ENCODE results near the gene SLC25A29.
"Not testable (repeated sequence)": the region's sequence is repeated elsewhere in the genome, so short reads cannot be mapped to it uniquely, and the experiment has no call there.

The SLC25A29 gene

DNA sequence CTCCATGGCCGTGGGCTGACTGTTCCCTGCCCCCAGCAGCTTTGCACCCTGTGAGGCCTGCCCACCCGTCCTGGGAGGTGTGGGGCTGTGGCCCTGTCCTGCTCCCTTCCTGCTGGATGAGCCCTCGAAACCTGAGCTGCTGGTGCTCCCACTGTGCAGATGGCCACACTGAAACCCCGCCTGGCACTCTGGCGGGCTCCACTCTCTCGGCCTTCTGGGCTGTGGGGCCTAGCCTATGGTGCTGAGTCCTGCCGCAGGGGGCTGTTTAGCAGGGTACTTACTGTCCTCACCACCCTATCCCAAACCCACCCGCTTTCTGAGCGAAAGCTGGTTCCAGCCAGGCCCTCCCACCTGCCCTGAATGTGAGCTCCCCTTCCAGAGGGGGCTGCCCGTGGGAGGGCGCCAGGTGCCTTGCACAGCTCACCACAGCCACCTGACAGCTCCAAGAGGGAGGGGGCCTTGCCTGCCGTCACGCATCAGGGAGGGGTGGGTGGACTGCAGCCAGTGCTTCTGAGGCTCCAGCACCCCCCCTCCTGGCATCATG lies 24.2 kb upstream of the SLC25A29 start:
- DNase-seq (ENCODE audit: low read depth): no peak

DNA sequence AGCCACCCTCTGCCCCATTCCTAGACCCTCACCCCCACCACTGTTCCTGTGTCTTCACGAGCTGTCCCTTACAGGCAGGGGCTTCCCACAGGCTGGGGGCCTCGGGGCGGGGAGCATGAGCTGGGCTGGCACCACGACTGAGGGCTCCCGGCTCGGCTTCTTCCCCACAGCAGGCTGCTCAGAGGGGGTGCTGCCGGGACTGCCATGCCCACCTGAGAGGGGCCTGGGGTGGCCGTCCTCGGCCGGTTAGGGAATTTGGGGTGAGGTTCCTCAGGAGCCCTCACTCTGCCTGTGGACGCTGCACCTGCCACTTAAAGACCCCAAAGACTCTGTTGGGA lies 23.7 kb upstream of the SLC25A29 start:
- DNase-seq (ENCODE audit: low read depth): no peak

DNA sequence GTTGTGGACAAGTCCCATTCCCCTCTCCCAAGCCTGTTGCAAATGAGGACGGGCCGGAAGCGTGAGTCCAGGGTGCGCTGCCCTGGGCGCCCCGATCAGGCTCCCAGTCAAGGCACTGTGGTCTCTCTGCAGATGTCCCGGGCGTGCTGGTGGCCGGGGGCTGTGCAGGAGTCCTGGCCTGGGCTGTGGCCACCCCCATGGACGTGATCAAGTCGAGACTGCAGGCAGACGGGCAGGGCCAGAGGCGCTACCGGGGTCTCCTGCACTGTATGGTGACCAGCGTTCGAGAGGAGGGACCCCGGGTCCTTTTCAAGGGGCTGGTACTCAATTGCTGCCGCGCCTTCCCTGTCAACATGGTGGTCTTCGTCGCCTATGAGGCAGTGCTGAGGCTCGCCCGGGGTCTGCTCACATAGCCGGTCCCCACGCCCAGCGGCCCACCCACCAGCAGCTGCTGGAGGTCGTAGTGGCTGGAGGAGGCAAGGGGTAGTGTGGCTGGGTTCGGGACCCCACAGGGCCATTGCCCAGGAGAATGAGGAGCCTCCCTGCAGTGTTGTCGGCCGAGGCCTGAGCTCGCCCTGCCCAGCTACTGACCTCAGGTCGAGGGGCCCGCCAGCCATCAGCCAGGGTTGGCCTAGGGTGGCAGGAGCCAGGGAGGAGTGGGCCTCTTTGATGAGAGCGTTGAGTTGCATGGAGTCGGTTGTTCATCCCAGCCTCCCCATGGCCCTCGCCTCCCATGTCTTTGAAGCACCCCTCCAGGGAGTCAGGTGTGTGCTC lies 23.2 kb upstream of the SLC25A29 start:
- no peak for DNase-seq (ENCODE audit: low read depth)

DNA sequence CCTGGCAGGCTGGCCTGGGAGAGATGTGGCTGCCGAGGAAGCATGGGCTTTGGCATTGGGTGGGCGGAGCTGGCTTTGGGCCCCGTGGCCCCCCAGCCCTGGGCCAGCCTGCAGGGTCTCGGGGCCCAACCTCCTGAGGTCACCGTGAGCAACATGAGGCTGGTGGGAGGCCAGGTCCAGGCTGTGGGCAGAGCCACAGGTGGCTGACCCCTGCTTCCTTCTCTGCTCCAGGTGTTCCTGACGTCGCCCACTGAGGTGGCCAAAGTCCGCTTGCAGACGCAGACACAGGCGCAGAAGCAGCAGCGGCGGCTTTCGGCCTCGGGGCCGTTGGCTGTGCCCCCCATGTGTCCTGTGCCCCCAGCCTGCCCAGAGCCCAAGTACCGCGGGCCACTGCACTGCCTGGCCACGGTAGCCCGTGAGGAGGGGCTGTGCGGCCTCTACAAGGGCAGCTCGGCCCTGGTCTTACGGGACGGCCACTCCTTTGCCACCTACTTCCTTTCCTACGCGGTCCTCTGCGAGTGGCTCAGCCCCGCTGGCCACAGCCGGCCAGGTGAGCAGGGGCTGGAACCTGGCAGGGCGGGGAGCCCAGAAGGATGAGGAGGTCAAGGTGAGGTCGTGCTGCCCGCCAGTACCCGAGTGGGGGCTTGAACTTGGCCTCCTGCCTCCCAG lies 22.4 kb upstream of the SLC25A29 start:
- no peak for DNase-seq (ENCODE audit: low read depth)

DNA sequence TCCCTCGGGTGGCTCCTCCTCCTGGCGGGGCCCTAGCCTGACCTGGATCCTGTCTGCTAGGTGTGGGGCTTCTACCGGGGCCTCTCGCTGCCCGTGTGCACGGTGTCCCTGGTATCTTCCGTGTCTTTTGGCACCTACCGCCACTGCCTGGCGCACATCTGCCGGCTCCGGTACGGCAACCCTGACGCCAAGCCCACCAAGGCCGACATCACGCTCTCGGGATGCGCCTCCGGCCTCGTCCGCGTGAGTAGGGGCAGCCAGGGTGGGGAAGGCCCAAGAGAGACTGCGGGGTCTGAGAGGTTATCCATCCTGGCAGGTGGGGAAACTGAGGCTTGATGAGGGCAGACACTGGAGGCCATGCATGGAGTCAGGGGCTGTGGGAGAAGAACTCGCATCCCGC lies 20.9 kb upstream of the SLC25A29 start:
- no peak for DNase-seq (ENCODE audit: low read depth)

DNA sequence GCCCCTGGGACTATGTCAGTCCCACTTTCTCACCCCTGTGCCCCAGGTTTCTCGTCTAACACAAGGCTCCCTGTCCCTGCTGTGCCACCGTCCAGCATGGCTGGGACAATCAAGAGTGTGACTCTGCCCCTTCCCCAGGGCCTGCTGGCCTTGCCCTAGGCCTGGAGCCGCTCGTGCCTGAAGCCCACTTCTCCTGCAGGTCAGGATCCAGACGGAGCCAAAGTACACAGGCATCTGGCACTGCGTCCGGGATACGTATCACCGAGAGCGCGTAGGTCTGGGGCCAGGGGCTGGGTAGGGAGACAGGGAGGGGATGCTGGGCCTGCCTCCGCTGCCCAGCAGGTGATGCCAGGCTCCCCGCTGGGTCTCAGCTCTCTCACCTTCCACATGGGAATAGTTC lies 19.7 kb upstream of the SLC25A29 start:
- DNase-seq (ENCODE audit: low read depth): no peak

DNA sequence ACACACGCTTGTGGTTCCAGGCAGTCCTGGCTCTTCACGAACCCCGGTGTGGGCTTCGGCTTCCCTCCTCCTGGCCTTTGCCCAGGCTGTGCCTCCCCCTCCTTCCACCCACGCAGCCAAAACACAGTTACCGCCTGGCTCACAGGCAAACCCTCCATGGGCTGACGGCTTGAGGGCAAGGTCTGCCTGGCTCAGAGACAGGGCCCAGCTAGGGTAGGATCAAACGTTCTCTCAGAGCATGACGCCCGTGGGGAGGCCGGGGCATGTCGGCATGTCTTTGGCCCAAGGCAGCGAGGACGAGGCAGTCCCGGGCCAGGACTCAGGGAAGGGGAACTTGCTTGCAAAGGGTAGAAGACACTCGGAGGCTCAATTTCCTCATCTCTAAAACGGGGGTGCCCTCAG lies 19.0 kb upstream of the SLC25A29 start:
- no peak for DNase-seq (ENCODE audit: low read depth)

DNA sequence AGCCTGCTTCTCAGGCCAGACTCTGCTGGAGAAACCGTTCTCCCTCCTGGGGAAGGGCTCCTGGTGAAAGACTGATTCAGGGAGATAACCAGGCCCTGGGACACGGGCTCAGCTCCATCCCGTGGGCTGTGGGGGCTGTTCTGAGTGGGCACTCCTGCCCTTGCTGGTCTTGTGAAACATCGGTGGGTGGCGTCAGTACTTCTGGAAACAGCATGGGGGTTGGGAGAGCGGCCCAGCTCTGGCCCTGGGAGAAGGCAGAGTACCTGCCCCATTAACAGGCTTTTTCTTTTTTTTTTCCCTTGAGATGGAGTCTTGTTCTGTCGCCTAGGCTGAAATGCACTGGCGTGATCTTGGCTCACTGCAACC lies 17.7 kb upstream of the SLC25A29 start:
- no peak for DNase-seq (ENCODE audit: low read depth)

DNA sequence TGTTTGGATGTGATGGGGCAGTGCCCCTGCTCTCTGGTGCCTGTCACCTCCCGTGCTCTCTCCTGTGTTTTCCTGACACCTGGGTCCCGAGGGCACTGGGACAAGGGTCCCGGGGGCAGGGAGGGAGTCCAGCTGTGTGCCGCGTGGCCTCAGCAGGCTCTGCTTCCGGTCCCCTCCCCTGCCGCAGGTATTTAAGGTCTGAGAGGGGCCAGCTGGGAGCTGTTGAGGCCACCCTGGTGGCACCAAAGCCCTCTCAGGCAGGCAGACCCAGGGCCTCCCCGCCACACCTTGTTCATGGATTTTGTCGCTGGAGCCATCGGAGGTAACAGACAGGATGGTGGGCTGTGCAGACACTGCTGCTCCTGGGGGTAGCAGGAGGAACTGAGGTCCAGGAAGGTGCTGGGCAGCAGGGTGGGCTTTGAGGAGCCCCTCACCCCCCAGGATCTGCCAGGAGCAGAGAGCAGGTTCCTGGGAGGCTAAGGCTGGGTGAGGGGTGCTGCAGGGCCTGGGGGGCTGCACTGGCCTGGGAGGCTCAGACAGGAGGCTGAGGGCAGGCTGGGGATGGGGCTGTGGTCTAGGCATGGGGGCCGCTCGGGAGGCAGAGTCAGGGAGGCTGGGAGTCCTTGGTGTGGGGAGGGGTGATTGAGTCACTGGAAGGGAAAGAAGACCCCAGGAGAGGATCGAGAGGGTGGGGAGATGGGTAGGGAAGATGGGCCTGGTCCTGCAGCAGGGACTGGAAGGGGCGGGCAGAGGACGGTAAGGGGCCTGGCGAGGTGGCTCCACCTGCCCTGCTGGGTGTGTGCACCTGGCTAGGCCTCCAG lies 17.1 kb upstream of the SLC25A29 start, which contains the start of gene SLC25A47:
Gene SLC25A47, plus strand, starts transcription at position 219 of the 821 bp plus-strand sequence. Its CDS starts 76 bp downstream, at position 295.
- DNase-seq (ENCODE audit: low read depth): no peak

DNA sequence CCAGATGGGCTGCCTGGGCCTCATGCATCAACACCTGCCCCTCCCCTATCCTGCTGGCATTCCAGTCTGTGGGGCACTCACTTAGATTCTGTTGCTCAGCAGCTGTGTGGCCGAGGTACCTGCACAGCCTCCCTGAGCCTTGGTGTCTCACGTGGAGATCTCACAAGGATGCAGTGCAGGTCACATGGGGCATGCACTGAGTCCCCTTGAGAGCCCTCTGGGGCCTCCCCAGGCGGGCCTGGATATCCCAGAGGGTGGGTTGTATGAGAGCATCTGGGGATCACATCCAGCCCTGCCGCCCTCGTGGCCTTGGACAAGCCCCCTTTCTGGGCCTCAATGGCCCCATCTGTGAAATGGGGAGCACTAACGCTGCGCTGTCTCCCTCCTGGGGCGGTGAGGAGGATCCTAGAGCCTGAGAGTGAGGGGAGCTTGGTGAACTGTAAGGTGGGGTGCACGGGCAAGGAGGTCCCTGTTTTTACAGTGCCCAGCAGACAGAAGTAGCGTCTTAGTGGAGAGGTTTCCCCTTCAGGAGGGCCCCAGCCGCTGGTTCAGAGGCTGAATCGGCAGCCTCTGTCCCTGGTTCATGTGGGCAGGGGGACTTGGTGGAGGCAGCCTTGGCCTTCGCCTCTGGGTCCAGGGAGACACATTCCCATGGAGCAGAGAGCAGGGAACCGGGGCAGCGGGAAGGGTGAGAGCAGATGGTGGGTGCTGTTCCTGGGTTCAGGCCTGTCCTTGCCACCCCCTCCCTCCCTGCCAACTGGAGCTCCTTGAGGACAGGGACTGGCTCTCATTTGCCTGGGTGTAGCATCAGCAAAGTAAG lies 16.1 kb upstream of the SLC25A29 start:
- no peak for DNase-seq (ENCODE audit: low read depth)

DNA sequence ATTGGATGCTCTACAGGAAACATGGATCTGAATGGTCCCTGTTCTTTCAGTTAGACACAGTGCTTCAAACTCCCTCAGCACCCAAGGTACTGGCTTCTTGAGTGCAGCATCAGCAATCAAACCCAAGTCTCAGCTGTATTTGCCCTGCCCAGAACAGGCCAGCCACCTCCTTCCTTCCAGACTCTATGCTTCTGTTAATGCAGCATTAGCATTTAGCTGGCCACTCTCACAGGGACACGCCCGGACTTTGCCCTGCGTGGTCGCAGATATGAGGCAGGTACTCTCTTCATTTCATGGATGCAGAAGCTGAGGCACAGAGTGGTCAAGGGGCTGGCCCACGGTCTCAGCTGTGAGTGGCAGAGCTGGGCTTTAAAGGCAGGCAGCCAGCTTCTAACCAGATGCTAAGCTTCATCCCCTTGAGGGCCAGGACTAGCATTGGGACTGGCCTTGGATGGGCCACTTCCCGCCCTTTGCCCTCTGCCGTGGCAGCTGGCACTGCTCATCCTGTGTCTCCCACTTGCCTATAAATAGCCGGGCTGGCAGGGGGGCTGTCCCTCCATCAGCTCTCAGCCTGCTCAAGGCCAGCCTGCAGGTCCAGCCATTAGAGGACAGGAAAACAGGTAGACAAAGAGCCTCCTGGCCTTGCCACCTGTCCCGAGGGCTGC lies 15.4 kb upstream of the SLC25A29 start:
- DNase-seq (ENCODE audit: low read depth): no peak

DNA sequence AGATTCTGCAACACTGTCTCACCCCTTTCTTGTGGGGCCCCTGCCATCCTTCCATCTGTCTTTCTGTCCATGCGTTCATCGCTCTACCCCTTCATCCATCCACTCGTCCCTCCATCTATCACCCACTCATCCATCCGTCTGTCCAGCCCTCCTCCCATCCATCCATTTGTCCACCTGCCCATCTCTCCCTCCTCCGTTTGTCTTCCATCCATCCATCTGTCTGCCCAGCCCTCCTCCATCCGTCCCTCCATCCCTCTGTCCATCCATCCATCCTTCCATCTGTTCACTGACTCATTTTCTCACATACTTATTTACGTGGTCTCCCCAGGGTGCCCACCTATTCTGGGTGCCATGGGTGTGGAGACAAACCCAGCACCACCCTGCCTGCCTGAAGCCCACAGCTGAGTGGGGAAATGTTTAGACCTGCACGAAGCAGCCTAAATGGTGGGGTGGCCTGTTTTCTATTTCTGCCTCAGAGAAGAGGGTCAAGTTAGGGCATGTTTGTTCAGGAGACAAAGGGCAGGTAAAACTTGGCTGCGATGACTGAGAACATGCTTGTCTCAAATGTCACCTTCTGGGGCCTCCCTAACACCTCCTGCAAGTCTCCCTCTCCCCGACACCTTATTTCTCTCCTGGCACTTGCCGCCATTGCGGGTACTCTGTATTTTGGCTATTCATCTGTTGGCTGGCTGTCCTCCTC lies 14.1 kb upstream of the SLC25A29 start:
- DNase-seq (ENCODE audit: low read depth): no peak

DNA sequence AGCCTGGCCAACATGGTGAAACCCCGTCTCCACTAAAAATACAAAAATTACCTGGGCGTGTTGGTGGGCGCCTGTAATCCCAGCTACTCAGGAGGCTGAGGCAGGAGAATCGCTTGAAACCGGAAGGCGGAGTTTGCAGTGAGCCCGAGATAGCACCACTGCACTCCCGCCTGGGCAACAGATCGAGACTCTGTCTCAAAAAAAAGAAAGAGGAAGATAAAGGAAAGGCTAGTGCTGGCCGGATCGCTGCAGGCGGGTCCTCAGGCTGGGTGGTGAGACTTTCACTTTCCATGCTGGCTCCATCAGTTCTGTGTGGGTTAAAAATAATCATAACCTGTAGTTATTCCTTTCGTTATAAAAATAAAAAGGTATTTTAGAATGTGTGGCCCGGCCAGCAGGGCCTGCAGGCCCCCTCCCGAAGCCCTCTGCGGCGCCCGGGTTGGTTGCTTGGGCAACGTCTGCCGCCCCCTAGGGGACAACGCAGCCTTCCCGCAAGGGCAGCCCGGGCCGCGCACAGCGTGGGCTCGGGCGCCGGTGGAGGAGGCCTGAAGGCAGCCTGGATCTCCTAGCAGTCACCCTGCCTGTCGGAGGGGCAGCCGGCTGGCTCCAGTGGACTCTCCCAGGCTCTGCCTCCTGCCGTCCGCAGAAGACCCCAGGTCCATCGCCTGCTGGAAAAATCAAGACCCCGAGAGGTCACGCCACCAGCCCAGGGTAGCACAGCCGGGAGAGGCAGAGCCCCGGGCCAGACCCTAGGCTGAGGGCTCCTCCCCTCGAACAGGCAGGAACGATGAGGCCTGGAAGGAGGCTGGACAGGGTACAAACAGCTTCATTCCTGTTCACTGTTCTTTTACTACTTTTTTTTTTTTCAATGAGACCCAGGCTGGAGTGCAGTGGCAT lies 11.9 kb upstream of the SLC25A29 start:
- no peak for DNase-seq (ENCODE audit: low read depth)

DNA sequence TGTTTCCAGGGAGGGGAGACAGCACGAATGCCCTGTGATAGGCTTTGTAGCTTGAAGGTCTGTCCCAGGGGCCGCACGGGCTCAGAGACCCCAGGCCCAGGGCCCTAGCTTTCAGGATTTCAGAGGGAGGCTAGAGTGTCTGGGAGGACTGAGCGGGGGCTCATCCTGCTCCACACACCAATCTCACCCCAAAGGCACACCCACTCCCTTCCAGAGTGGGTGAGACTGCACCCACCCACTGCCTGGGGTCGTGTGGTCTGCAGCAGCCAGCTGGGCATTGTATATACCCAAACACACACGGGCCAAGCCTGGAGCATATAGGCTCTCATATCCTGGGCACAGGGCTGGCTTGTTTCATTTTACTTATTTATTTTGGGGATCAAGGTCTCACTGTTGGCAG lies 11.1 kb upstream of the SLC25A29 start:
- DNase-seq (ENCODE audit: low read depth): no peak

DNA sequence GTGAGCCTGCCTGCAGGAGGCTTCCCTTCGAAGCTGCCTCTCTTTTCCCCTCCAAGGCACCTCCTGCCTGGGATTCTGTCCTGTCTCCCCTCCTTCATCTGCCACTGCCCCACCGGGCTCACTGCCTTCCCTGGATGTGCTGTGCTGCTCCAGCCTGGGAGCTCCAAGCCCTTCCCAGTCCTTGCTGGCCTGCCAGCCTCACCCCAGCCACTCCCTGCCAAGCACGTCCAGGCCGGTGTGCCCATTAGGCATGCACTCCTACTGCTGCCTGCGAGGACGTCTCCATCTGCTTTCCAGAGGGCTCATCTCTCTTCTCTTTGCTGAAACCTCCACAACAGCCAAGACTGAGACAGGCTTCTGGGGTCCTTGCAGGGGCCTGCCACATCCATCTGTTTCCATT lies 8.5 kb upstream of the SLC25A29 start:
- DNase-seq (ENCODE audit: low read depth): no peak

DNA sequence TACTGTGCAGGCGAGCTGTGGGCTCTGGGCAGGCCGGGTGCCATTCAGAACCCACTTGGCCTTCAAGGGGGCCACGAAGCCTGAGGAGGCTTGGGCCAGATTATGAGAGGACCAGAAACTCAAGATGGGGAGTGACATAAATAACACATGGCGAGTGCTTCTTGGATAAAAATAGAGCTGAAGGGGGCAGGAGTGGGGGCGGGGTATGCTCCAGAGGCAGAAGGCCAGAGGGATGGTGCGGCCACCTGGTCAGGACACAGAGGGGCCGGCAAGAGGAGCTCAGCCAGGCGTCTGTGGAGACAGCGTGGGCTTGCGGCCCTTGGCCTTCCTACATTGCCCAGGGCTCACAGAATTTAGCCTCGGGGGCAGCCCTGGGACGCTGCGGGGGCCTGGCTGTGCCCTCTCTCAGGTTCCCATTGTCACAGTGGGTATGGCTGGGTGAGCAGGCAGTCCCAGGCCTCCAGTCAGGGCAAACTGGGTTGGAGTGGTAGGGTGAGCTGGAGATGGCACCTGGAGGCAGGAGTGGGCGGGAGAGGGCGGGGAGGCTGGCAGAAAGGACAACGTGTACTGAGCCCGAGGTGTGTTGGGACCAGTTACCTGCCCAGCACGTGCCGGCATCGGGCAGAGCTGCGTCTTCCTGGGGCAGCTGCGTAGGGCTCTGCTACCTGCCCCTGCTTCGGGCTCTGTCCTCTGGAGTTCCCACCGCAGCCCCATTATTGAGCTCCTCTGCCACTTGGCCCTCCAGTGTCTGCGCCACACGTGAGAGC lies 7.4 kb upstream of the SLC25A29 start:
- DNase-seq (ENCODE audit: low read depth): no peak

DNA sequence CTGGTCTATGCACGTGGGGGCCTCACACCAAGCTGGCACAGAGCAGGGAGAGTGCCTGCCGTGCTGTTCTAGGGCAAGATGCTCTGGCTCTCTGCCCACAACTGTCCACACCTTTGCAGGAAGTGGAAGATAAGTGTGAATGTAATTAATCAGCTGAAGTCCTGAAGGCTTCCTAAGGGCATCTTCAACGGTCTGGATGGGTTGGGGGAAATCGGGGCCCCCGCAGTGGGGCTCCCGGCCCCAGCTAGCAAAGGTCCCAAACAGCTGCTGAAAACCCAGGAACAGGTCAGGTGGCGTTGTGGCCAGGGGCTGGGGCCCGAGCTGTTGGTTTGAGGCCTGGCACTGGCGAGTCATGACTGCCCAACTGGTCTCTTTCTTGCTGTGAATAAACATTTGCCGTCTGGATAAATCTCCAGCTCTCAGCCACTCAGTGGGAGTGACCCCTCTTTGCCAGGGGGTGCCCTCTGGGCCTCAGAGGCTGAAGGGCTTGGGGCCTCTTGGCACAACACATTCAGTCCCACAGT lies 6.7 kb upstream of the SLC25A29 start:
- no peak for DNase-seq (ENCODE audit: low read depth)

DNA sequence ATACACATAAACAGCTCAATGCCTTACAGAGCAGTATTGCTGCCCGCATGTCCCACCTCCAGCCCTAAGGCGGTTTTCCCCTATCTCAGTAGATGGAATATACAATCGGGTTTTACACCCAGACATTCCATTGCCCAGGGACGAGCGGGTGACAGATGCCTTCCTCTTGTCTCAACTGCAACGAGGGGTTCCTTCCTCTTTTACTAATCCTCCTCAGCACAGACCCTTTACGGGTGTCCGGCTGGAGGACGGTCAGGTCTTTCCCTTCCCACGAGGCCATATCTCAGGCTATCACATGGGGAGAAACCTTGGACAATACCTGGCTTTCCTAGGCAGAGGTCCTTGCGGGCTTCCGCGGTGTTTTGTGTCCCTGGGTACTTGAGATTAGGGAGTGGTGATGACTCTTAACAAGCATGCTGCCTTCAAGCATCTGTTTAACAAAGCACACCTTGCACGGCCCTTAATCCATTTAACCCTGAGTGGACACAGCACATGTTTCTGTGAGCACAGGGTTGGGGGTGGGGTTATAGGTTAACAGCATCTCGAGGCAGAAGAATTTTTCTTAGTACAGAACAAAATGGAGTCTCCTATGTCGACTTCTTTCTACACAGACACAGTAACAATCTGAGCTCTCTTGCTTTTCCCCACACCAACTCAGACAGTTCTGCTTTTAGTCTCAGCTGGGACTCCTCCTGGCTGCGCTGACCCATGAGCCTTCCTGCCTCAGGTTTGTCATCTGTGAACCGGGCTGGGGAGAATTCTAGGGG lies 6.0 kb upstream of the SLC25A29 start:
- DNase-seq (ENCODE audit: low read depth): not testable (repeated sequence)

Data from stromal cell of bone marrow (primary cell).